Measurements from ENCODE around the gene CLHC1. TPM values are rescaled to one million over a fixed set of nuclear protein-coding genes. Genes with fewer than 3 reads are reported as not detected.

CLHC1 gene
- total RNA-seq, 1 donor from 2014 or later: 9.4 TPM

GRCh38 chr2:55180374-55180773, 51.7 kb downstream of the CLHC1 start:
- DNase-seq: no peak
- no peak for ATAC-seq
- intact Hi-C loops (cut with micrococcal nuclease): no loop called here

DNA sequence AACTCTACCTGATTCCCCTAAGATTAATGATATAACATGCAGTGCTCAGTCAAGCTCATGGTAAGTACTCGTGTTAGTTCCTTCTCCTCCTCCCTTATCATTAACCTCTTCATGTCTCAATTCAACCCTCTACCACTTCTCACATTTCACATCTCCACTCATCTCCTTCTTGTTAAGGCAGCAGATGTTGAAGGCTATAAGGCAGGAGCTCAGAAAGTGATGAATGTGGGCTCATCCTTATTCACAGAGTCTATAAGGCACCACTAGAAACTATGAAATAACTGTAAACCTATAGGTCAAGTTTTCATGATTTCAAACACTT, 56.0 kb downstream of the CLHC1 start:
- intact Hi-C loops (cut with micrococcal nuclease): loop anchor here (2.0 to 10.0 kb wide), 2 partner anchors 161 to 271 kb away; no protein-coding TSS in a partner anchor
- DNase-seq (no peak), ATAC-seq (no peak)

DNA sequence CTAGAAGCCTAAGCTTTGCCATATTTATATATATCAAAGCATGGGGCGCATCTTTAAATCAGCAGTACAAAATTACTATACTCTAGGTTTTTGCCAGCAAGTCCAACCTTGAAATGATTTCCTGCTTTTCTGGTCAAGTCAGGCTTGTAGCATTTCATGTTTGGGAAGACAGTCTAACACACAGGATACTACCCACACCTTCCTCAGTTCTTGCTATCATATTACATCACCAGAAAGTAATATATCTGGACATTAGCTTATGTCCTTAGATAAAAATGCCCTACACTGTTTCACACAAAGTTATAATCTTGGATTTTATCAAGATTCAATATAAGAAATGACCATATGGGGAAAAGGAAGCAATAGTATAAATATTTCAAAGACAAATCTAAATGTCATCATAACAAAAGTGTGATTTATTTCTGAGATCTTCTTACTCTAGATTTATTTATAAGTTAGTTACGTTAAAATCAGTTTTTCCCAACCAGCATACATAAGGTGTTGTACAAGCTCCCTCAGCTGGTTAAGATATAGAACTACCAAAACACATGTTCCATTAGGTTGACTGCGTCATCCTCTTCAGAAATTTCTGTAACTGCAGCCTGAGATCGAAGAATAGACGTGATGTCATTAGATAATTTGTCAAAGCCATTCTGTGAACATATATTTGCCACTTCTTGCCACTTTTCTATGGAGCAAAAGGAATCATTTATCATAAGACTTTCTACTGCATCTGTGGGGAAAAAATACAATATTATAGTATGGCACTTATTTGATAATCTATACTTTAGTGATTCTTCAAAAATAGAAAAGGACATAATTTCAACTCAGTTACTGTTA, 56.6 kb downstream of the CLHC1 start:
- ATAC-seq (peak; percentile 66), DNase-seq (no peak)
- intact Hi-C loops (cut with micrococcal nuclease): loop anchor here (2.0 to 10.0 kb wide), 2 partner anchors 161 to 271 kb away; no protein-coding TSS in a partner anchor

GRCh38 chr2:55173438-55174054, 58.5 kb downstream of the CLHC1 start:
- ATAC-seq (no peak), DNase-seq (no peak)
- intact Hi-C loops (cut with micrococcal nuclease): loop anchor here (10.0 kb wide), 1 partner anchor 269 kb away; no protein-coding TSS in a partner anchor

DNA sequence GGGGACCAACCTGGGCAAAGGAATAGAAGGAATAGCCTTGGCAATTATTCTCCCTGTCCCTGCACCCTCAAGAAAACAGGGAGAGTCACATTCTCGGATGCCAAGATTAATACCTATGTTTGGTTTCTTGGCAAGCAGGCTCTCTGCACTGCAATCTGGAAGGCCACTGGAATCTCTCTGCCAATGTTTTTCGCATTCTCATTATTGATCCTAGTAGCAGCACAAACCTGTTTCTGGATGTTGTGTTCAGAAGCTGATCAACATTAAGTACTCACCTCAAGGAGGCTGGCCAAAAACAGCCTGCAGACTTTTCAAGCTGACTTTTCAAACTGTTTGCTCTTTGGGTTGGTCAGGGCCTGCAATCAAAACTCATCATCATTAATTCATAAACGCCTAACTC, 62.2 kb downstream of the CLHC1 start:
- ATAC-seq: no peak
- no peak for DNase-seq
- intact Hi-C loops (cut with micrococcal nuclease): loop anchor here (10.0 kb wide), 1 partner anchor 265 kb away; no protein-coding TSS in a partner anchor

GRCh38 chr2:55169359-55169758, 62.7 kb downstream of the CLHC1 start:
- intact Hi-C loops (cut with micrococcal nuclease): no loop called here
- DNase-seq (no peak), ATAC-seq (no peak)

DNA sequence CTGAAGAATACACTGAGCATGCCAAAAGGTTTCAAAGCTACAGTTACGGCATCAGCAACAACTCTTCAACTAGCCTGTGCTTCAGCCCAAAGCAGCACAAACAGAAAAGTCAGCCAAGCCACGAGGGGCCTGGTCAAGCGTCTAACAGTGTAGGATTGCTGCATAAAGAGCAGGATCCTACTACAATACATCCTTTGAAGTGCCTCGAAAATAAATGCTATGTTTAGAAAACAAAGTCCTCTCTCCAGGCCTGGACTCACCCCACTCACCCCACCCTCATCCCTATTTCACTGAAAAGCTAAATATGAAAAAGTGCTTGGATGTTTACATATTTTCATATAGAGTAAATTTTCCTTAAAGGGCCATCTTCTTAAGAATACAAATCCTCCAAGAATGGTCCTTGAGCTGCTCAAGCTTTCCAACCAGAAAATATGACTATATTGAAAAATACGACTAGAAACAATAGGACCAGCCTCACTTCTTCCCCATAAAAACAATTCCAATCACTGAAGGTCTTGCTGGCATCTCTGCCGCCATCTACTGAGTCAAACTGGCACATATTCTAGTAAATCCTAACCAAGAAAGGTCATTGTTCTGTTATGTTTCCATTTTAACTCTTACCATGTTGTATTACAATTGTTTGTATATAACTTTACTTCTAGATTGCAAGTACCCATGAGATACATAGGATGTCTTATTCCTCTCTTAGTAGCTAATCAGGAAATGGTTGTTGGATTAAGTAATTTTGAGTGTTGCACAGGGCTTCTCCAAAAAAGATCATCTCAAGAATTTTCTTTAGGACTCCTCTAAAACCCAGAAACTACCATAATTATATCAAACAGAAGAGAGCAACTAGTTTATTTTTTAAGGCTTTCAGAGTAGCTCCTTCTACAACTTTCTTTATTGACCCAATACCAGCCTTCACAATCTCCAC, 63.6 kb downstream of the CLHC1 start:
- DNase-seq (peak; percentile 40), ATAC-seq (peak; percentile 78)
- intact Hi-C loops (cut with micrococcal nuclease): no loop called here

DNA sequence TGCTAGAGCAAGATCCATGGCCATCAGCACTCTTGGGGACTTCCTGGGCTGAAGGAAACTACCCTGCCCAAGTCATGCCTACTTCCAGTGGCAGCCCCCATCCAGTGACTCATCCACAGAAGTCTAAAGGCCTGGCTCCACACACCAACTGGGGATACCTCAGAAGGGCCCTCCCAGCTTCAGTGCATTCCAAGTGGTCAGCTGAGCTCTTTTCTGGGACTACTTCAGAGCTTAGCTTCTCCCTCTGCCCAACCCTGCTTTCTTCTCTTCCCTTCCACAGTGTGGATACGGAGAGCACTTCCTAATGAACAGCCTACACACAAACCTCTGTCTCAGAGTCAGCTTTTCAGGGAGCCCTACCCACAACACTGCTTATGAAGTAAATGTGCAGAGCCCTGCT, 66.5 kb downstream of the CLHC1 start:
- DNase-seq (no peak), ATAC-seq (no peak)
- intact Hi-C loops (cut with micrococcal nuclease): no loop called here

GRCh38 chr2:55164534-55165480, 67.3 kb downstream of the CLHC1 start:
- DNase-seq: no peak
- ATAC-seq: no peak
- intact Hi-C loops (cut with micrococcal nuclease): no loop called here

GRCh38 chr2:55163941-55164390, 68.1 kb downstream of the CLHC1 start:
- intact Hi-C loops (cut with micrococcal nuclease): no loop called here
- DNase-seq (no peak), ATAC-seq (no peak)

GRCh38 chr2:55163274-55163721, 68.8 kb downstream of the CLHC1 start:
- intact Hi-C loops (cut with micrococcal nuclease): no loop called here
- DNase-seq (no peak), ATAC-seq (no peak)

DNA sequence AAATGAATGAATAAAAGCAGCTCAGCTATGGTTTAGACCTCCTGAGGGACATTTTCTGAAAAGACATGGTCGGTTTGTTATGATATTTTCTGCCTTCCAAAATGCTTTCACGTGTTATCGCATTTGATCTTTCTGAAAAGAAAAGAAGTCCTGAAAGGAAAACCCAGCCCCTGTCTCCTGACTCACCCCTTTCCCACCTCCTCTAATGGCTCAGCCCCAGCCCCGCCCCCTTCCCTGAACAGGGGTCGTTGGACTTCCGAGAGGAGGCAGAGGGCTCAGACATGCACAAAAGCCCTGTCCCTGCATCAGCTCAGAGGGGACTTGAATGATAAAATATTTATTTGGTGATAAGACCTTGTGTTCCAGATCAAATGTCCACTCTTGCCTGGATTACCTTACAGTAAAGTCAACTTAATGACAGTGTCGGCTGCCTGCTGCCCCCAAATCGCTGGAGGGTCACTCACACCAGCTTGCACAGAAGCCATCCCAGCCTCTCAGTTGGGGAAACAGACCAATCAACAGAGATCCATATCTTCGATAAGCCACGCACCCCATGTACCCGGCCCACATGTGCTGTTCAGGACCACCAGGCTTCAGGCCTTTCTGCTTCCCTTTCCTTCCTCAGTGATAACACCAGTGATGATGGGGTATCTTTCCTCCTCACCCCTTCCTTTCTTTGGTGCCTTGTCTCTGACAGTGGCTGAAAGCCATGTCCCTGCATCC, 69.6 kb downstream of the CLHC1 start:
- ATAC-seq (no peak), DNase-seq (no peak)
- intact Hi-C loops (cut with micrococcal nuclease): no loop called here

GRCh38 chr2:55161295-55162210, 70.5 kb downstream of the CLHC1 start:
- intact Hi-C loops (cut with micrococcal nuclease): no loop called here
- ATAC-seq (no peak), DNase-seq (no peak)

DNA sequence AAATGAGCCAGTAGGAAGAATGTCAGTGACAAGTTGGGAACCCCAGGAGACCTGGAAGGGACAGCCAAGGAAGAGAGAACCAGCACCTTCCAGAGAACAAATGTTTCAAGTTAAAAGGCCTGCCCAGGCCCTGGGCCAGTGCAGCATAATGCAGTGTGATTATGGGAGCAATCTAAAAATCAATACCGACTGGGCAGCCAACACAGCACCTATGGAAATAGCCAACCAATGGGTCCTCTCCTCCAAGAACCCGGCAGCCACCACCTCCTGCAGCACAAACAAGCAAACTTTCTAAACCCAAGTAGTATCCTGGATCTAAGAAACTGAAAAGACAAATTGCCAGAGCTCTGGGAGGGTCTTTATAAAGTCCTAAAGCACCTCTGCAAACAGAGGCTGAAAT, 71.7 kb downstream of the CLHC1 start:
- intact Hi-C loops (cut with micrococcal nuclease): no loop called here
- DNase-seq: no peak
- ATAC-seq: no peak

DNA sequence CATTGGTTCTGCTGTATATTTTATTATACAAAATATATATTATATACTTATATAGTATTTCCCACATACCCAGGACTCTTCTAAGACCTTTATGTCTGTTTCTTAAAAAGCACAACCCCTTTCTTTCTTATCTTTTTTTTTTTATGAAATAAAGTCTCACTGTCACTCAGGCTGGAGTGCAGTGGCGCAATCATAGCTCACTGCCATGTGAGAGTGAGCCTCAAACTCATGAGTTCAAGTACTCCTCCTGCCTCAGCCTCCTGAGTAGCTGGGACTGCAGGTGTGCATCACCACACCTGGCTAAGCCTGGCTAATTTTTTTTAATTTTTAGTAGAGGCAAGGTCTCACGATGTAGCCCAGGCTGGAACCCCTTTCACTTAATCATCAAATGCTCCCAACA, 72.3 kb downstream of the CLHC1 start:
- intact Hi-C loops (cut with micrococcal nuclease): no loop called here
- ATAC-seq (no peak), DNase-seq (no peak)

DNA sequence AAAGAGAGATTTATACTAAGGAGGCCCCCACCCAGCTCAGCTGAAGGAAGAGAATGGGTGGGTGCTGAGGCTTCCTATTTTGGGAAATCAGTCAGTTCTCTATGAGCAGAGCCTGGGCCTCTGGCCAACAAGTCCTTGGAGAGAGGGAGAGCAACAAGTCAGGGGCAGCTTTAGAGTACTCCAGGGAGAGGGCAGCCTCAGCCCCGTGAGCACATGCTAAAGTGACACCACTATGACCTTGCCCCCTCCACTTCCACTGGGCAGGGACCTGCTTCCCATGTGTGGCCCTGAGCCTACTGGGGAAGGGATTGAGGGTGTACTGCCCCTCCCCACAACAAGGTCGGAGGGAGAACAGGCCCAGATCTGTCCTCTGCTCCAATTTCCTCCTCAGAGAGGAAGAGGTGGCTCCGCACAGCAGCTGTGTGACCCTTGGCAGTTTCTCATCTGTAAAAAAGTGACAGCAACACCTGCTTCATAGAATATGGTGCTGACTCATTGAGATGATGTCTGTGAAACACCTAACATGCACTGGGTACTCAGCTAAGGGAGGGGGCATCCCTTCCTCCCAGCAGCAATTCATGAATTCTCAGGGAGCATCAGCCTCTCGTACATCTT, 72.9 kb downstream of the CLHC1 start:
- peak; percentile 81 for ATAC-seq
- peak; percentile 73 for DNase-seq
- intact Hi-C loops (cut with micrococcal nuclease): no loop called here

Measured in left ventricle myocardium superior (tissue), 1 donor.